Measurements from ENCODE around the gene WDR46.

WDR46 gene

DNA sequence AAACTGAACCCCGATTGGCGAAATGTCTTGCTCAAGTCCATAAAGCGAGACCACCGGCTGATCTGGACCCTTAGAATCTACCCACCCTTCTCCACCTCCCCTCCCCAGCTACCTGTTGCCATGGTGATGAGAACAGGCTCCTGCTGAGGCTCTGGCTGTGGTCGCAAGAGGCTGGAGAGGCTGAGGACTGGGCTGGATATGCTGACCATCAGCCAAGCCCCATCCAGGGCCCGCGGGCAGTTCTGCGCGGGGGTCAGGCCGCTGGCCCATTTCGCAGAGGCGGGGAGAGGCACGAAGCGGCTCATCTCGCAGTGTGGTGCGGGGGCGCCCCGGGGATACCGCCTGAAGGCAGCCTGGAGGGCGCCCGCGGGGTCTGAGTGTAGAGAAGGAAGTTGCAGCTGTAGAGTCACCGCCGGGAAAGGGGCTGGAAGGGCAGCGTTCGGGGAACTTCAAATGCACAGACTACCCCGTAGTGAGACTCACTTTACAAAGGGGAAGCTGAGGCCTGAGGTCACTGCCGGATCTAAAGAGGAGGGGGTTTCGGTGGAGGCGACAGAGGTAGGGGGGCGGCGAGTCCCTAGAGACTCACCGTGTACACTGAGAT is 24.2 kb upstream of the WDR46 start:
- peaks cover 36% of the 10 kb centered on the region for H3K4me1 ChIP-seq (ENCODE audit: control insufficient read depth, insufficient read depth, low read length)
- H3K36me3 ChIP-seq (ENCODE audit: control insufficient read depth in 2 of 2, insufficient read depth in 2 of 2, low read length in 2 of 2): peaks cover 0 to 2% of the 10 kb centered on the region in 2 donors
- H3K9ac ChIP-seq (ENCODE audit: low read length in 2 of 2): peak overlapping the region; percentile 90 to 91
- H3K27me3 ChIP-seq (ENCODE audit: control insufficient read depth in 1 of 2, insufficient read depth in 2 of 2, low read length in 2 of 2): no peaks in the 10 kb centered on the region
- peak overlapping the region; percentile 91 to 99 for H3K4me3 ChIP-seq (ENCODE audit: low read length in 2 of 2)
- no peaks in the 10 kb centered on the region for H3K9me3 ChIP-seq (ENCODE audit: control insufficient read depth in 2 of 2, low read length in 2 of 2)
- H3K27ac ChIP-seq (ENCODE audit: low read length): peak overlapping the region; percentile 89

DNA sequence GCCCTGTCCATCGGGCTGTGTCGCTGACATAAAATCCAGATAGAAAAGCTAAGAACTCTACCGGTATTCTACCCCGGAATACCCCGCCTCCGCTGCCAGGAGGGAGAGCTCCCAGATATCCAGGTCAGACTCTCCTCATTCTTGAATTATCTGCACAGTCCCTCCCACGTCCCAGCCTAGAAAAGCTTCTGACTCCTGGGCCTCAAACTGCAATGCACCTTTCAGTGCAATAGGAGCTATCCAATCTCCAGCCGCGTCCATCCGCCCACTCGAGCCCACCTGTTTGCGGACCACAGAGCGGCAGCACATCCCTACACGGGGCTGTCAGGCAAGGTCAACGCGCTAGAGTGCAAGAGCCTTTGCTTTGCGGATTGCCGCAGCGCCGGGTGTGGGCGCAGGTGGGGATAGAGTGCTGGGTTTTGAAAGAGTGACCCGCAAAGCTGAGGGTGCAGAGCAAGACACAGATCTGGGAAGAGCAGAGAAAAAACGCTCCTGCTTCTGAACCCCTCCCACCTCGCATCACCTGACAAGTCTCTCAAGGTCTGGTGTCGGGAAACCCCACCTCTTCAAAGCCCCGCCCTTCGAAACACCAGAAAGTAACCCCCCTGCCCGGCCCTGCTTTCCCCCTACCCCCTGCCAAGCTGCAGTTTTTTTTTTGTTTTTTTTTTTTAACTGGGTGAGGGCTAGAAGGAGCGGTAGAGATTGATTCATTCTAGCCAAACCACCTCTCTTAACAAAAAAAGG is 23.5 kb upstream of the WDR46 start:
- peaks cover 33% of the 10 kb centered on the region for H3K4me1 ChIP-seq (ENCODE audit: control insufficient read depth, insufficient read depth, low read length)
- H3K27ac ChIP-seq (ENCODE audit: low read length): peak overlapping the region; percentile 89

GRCh38 chr6:33306356-33306755 is 17.3 kb upstream of the WDR46 start:
- Histone ChIP-seq H3K4me1 (ENCODE audit: control insufficient read depth, insufficient read depth, low read length) (peaks cover 6% of the 10 kb centered on the region), H3K4me3 (ENCODE audit: low read length in 2 of 2) (no peak overlapping the region), H3K36me3 (ENCODE audit: control insufficient read depth in 2 of 2, insufficient read depth in 2 of 2, low read length in 2 of 2) (peaks cover 28 to 29% of the 10 kb centered on the region in 2 donors), H3K9ac (ENCODE audit: low read length in 2 of 2) (no peak overlapping the region), H3K27me3 (ENCODE audit: control insufficient read depth in 1 of 2, insufficient read depth in 2 of 2, low read length in 2 of 2) (no peaks in the 10 kb centered on the region), H3K9me3 (ENCODE audit: control insufficient read depth in 2 of 2, low read length in 2 of 2) (no peaks in the 10 kb centered on the region), H3K27ac (ENCODE audit: low read length) (no peak overlapping the region)

More for the DNA sequence above, 23.5 kb upstream of the WDR46 start:
- Histone ChIP-seq H3K9me3 (ENCODE audit: control insufficient read depth in 2 of 2, low read length in 2 of 2) (no peaks in the 10 kb centered on the region), H3K36me3 (ENCODE audit: control insufficient read depth in 2 of 2, insufficient read depth in 2 of 2, low read length in 2 of 2) (peaks cover 0 to 2% of the 10 kb centered on the region in 2 donors), H3K9ac (ENCODE audit: low read length in 2 of 2) (peak overlapping the region; percentile 90 to 91), H3K27me3 (ENCODE audit: control insufficient read depth in 1 of 2, insufficient read depth in 2 of 2, low read length in 2 of 2) (no peaks in the 10 kb centered on the region), H3K4me3 (ENCODE audit: low read length in 2 of 2) (peak overlapping the region; percentile 91 to 99)

DNA sequence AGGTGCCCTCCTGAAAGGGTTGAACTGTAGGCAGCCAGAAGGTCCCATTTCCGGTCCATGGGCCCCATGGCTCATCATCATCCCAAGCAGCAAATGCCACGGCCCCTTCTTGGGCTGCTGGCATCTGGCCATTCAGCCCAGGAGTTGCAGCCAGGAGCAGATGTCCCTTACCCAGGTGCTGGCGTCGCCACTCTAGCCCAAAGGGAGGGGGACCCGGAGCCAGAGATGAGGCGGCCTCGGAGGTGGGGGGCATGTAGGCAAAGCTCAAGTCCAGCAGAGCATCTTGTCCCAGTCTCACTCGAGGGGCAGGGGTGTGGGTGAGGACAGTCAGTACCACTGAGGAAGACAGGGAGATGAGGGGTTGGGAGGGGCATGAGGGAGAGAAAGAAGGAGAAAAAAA is 16.0 kb upstream of the WDR46 start:
- H3K27ac ChIP-seq (ENCODE audit: low read length): no peak overlapping the region
- no peaks in the 10 kb centered on the region for H3K9me3 ChIP-seq (ENCODE audit: control insufficient read depth in 2 of 2, low read length in 2 of 2)
- no peak overlapping the region for H3K4me3 ChIP-seq (ENCODE audit: low read length in 2 of 2)
- H3K27me3 ChIP-seq (ENCODE audit: control insufficient read depth in 1 of 2, insufficient read depth in 2 of 2, low read length in 2 of 2): no peaks in the 10 kb centered on the region
- no peak overlapping the region for H3K9ac ChIP-seq (ENCODE audit: low read length in 2 of 2)
- H3K36me3 ChIP-seq (ENCODE audit: control insufficient read depth in 2 of 2, insufficient read depth in 2 of 2, low read length in 2 of 2): peaks cover 28 to 29% of the 10 kb centered on the region in 2 donors
- peaks cover 7% of the 10 kb centered on the region for H3K4me1 ChIP-seq (ENCODE audit: control insufficient read depth, insufficient read depth, low read length)

DNA sequence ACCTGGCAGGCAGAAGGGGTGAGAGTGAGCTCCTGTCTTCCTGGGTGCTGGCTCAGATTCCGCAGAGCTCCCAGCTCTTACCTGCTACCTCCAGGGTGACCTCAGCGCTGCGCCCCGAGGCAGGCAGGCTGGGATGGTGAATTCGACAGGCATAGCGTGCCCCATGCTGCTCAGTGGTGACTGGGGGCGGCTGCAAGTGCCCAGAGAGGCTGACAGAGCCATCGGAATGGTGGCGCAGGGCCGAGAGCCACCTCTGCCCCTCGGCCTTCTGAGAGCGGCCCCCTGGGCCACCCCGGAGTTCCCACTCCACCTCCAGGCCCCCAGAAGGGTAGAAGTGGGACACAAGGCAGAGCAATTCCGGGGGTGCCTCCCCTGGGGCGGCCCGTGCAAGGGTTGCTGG is 15.2 kb upstream of the WDR46 start:
- Histone ChIP-seq H3K4me3 (ENCODE audit: low read length in 2 of 2) (no peak overlapping the region), H3K36me3 (ENCODE audit: control insufficient read depth in 2 of 2, insufficient read depth in 2 of 2, low read length in 2 of 2) (peaks cover 28 to 29% of the 10 kb centered on the region in 2 donors), H3K9me3 (ENCODE audit: control insufficient read depth in 2 of 2, low read length in 2 of 2) (no peaks in the 10 kb centered on the region), H3K4me1 (ENCODE audit: control insufficient read depth, insufficient read depth, low read length) (peaks cover 12% of the 10 kb centered on the region), H3K9ac (ENCODE audit: low read length in 2 of 2) (no peak overlapping the region), H3K27me3 (ENCODE audit: control insufficient read depth in 1 of 2, insufficient read depth in 2 of 2, low read length in 2 of 2) (no peaks in the 10 kb centered on the region), H3K27ac (ENCODE audit: low read length) (no peak overlapping the region)

DNA sequence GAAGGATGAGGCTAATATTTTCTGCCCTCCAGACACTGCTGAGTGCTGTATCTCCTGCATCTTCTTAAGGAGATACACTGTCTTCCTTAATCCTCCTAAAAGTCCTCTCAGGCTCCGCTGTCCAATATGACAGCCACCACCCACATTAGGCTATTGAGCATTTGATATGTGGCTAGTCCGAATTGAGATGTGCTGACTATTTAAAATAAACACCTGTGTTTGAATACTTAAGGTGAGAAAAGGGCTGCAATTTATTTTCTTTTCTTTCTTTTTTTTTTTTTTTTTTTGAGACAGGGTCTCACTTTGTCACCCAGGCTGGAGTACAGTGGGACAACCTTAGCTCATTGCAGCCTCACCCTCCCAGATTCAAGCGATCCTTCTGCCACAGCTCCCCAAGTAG is 12.8 kb upstream of the WDR46 start:
- Histone ChIP-seq H3K4me3 (ENCODE audit: low read length in 2 of 2) (no peak overlapping the region), H3K9me3 (ENCODE audit: control insufficient read depth in 2 of 2, low read length in 2 of 2) (no peaks in the 10 kb centered on the region), H3K36me3 (ENCODE audit: control insufficient read depth in 2 of 2, insufficient read depth in 2 of 2, low read length in 2 of 2) (peaks cover 27 to 28% of the 10 kb centered on the region in 2 donors), H3K4me1 (ENCODE audit: control insufficient read depth, insufficient read depth, low read length) (peaks cover 26% of the 10 kb centered on the region), H3K9ac (ENCODE audit: low read length in 2 of 2) (no peak overlapping the region), H3K27me3 (ENCODE audit: control insufficient read depth in 1 of 2, insufficient read depth in 2 of 2, low read length in 2 of 2) (no peaks in the 10 kb centered on the region), H3K27ac (ENCODE audit: low read length) (no peak overlapping the region)

- Histone ChIP-seq H3K27ac (ENCODE audit: low read length) (peak overlapping the region; percentile 96), H3K9ac (ENCODE audit: low read length in 2 of 2) (peak overlapping the region; percentile 84 to 97), H3K27me3 (ENCODE audit: control insufficient read depth in 1 of 2, insufficient read depth in 2 of 2, low read length in 2 of 2) (no peaks in the 10 kb centered on the region), H3K4me3 (ENCODE audit: low read length in 2 of 2) (peak overlapping the region; percentile 89 to 95), H3K4me1 (ENCODE audit: control insufficient read depth, insufficient read depth, low read length) (peaks cover 20% of the 10 kb centered on the region), H3K36me3 (ENCODE audit: control insufficient read depth in 2 of 2, insufficient read depth in 2 of 2, low read length in 2 of 2) (peaks cover 16 to 22% of the 10 kb centered on the region in 2 donors), H3K9me3 (ENCODE audit: control insufficient read depth in 2 of 2, low read length in 2 of 2) (no peaks in the 10 kb centered on the region)
Measured at GRCh38 chr6:33299237-33299944, 10.4 kb upstream of the WDR46 start.

DNA sequence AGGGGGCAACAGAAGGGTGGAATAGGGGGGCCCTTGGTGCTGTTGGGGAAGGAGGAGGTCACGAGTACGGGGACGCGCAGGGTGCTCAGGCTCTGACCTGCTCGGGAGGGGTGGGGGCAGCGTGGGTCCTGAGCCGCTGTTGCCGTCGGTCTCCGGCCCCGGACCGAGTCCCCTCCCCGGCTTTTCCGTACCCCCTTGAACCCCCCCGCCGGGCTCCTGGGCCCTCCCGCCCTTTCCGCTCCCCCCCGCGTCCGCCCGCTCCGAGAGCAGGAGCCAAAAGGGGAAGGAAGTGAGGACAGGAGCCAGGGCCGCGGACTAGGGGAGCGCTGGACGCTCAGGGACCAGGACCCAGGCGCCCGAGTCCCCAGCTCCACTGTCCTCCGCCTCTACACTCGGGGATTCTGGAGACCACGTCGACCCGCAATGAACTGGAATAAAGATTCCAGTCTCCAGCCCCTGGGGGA is 9.8 kb upstream of the WDR46 start, which contains the start of gene RGL2:
TSS of gene RGL2 (minus strand) at position 170 of the 464 bp plus-strand sequence. CDS start 332 bp downstream, outside the sequence.
- Histone ChIP-seq H3K4me3 (ENCODE audit: low read length in 2 of 2) (peak within 1 kb of the TSS; percentile 89 to 95), H3K36me3 (ENCODE audit: control insufficient read depth in 2 of 2, insufficient read depth in 2 of 2, low read length in 2 of 2) (peaks cover 13 to 21% of the 10 kb centered on the region in 2 donors), H3K9ac (ENCODE audit: low read length in 2 of 2) (peak within 1 kb of the TSS; percentile 84 to 97), H3K4me1 (ENCODE audit: control insufficient read depth, insufficient read depth, low read length) (peaks cover 20% of the 10 kb centered on the region), H3K27me3 (ENCODE audit: control insufficient read depth in 1 of 2, insufficient read depth in 2 of 2, low read length in 2 of 2) (no peaks in the 10 kb centered on the region), H3K27ac (ENCODE audit: low read length) (peak within 1 kb of the TSS; percentile 96), H3K9me3 (ENCODE audit: control insufficient read depth in 2 of 2, low read length in 2 of 2) (no peaks in the 10 kb centered on the region)

DNA sequence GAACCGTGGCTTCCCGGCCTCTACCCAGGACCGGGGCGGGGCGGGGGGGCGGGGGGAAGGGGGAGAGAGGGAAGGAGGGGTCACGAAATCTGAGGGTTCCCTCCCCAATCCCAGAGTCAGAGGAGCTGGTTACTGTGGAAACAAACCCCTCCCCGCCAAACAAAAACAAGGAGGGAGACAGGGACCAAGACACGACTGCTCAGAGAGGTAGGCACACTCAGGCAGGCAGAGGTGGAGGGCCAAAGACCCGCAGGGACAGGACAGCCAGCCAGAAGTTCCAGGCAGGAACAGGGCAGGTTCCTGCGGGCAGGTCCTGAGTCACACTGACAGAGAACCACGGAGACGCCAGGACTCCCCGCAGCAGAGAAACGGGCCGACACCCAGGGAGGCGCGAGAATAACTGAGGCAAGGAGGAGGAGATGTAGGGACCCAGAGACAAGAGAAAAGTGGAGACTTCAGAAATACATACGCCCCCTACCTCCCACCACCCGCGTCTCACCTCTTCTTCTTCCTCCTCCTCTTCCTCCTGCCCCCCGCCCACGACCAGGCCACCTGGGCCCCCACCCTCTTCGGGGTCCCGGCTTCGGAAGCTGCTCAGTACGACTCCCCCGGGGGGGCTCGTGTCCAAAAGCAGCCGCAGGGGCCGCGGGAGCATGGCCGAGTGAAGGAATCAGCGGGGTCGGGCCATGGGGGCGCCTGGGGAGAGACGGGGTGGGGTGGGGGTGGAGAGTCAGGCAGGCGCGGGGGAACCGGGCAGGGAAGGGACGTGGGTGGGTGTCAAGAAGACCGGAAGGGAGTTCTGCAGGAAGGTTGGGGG is 9.1 kb upstream of the WDR46 start:
- Histone ChIP-seq H3K36me3 (ENCODE audit: control insufficient read depth in 2 of 2, insufficient read depth in 2 of 2, low read length in 2 of 2) (peaks cover 14 to 24% of the 10 kb centered on the region in 2 donors), H3K4me1 (ENCODE audit: control insufficient read depth, insufficient read depth, low read length) (peaks cover 20% of the 10 kb centered on the region), H3K9ac (ENCODE audit: low read length in 2 of 2) (peak overlapping the region; percentile 83 to 84), H3K27me3 (ENCODE audit: control insufficient read depth in 1 of 2, insufficient read depth in 2 of 2, low read length in 2 of 2) (no peaks in the 10 kb centered on the region), H3K27ac (ENCODE audit: low read length) (peak overlapping the region; percentile 96), H3K9me3 (ENCODE audit: control insufficient read depth in 2 of 2, low read length in 2 of 2) (no peaks in the 10 kb centered on the region), H3K4me3 (ENCODE audit: low read length in 2 of 2) (peak overlapping the region; percentile 89 to 95)

GRCh38 chr6:33297406-33297955 is 8.4 kb upstream of the WDR46 start:
- peak overlapping the region; percentile 63 to 89 for H3K4me3 ChIP-seq (ENCODE audit: low read length in 2 of 2)
- H3K9me3 ChIP-seq (ENCODE audit: control insufficient read depth in 2 of 2, low read length in 2 of 2): no peaks in the 10 kb centered on the region
- peaks cover 18 to 27% of the 10 kb centered on the region in 2 donors for H3K36me3 ChIP-seq (ENCODE audit: control insufficient read depth in 2 of 2, insufficient read depth in 2 of 2, low read length in 2 of 2)
- no peaks in the 10 kb centered on the region for H3K27me3 ChIP-seq (ENCODE audit: control insufficient read depth in 1 of 2, insufficient read depth in 2 of 2, low read length in 2 of 2)
- H3K4me1 ChIP-seq (ENCODE audit: control insufficient read depth, insufficient read depth, low read length): peaks cover 20% of the 10 kb centered on the region
- H3K27ac ChIP-seq (ENCODE audit: low read length): peak overlapping the region; percentile 96
- H3K9ac ChIP-seq (ENCODE audit: low read length in 2 of 2): peak overlapping the region; percentile 61 to 73

Measured in stomach smooth muscle (tissue), 2 donors.